ENCODE data around the gene RALGAPB. TPM values are rescaled to one million over a fixed set of nuclear protein-coding genes. Genes with fewer than 3 reads are reported as not detected.
"Not testable (repeated sequence)": the region's sequence is repeated elsewhere in the genome, so short reads cannot be mapped to it uniquely, and the experiment has no call there.

The RALGAPB gene
- total and polyA plus RNA-seq, 4 donors = 32.8 to 53.6 (median 36.2) TPM

- Histone ChIP-seq H3K27ac (ENCODE audit: low read depth, low read length) (no peak overlapping the region), H3K4me1 (ENCODE audit: control insufficient read depth, insufficient read depth, low read length) (no peaks in the 10 kb centered on the region), H3K9me3 (ENCODE audit: control insufficient read depth, insufficient read depth, low read length) (no peaks in the 10 kb centered on the region), H3K4me3 (ENCODE audit: low read depth, low read length) (no peak overlapping the region), H3K27me3 (ENCODE audit: control insufficient read depth, insufficient read depth, low read length) (no peaks in the 10 kb centered on the region), H3K36me3 (ENCODE audit: control insufficient read depth, insufficient read depth, low read length) (peaks cover 16% of the 10 kb centered on the region)
- 94% methylated on average over 4 of the region's 13 CpGs for WGBS (ENCODE audit: insufficient coverage)
- no peak for DNase-seq (ENCODE audit: low read depth in 4 of 6, low spot score in 6 of 6)
Observed at GRCh38 chr20:38454556-38455473, 17.8 kb upstream of the RALGAPB start.

- Histone ChIP-seq H3K4me1 (ENCODE audit: control insufficient read depth, insufficient read depth, low read length) (no peaks in the 10 kb centered on the region), H3K4me3 (ENCODE audit: low read depth, low read length) (no peak overlapping the region), H3K27me3 (ENCODE audit: control insufficient read depth, insufficient read depth, low read length) (no peaks in the 10 kb centered on the region), H3K27ac (ENCODE audit: low read depth, low read length) (no peak overlapping the region), H3K9me3 (ENCODE audit: control insufficient read depth, insufficient read depth, low read length) (no peaks in the 10 kb centered on the region), H3K36me3 (ENCODE audit: control insufficient read depth, insufficient read depth, low read length) (no peaks in the 10 kb centered on the region)
- WGBS (ENCODE audit: insufficient coverage) = 100% methylated on average over 1 of the region's 5 CpGs
- no peak for DNase-seq (ENCODE audit: low read depth in 4 of 6, low spot score in 6 of 6)
Observed at GRCh38 chr20:38458314-38458713, 14.3 kb upstream of the RALGAPB start.

GRCh38 chr20:38460040-38460623 lies 12.5 kb upstream of the RALGAPB start:
- H3K4me3 ChIP-seq (ENCODE audit: low read depth, low read length) = no peak overlapping the region
- H3K9me3 ChIP-seq (ENCODE audit: control insufficient read depth, insufficient read depth, low read length) = no peaks in the 10 kb centered on the region
- H3K27ac ChIP-seq (ENCODE audit: low read depth, low read length) = no peak overlapping the region
- peak in 2 of 6 donors; percentile 46 to 56 for DNase-seq (ENCODE audit: low read depth in 4 of 6, low spot score in 6 of 6)
- H3K27me3 ChIP-seq (ENCODE audit: control insufficient read depth, insufficient read depth, low read length) = no peaks in the 10 kb centered on the region
- no peaks in the 10 kb centered on the region for H3K4me1 ChIP-seq (ENCODE audit: control insufficient read depth, insufficient read depth, low read length)
- H3K36me3 ChIP-seq (ENCODE audit: control insufficient read depth, insufficient read depth, low read length) = no peaks in the 10 kb centered on the region
- WGBS (ENCODE audit: insufficient coverage) = 60% methylated on average over 3 of the region's 5 CpGs

- not testable (repeated sequence) for H3K4me1 ChIP-seq (ENCODE audit: control insufficient read depth, insufficient read depth, low read length); H3K36me3 ChIP-seq (ENCODE audit: control insufficient read depth, insufficient read depth, low read length); DNase-seq (ENCODE audit: low read depth in 4 of 6, low spot score in 6 of 6); H3K27ac ChIP-seq (ENCODE audit: low read depth, low read length); H3K9me3 ChIP-seq (ENCODE audit: control insufficient read depth, insufficient read depth, low read length); H3K4me3 ChIP-seq (ENCODE audit: low read depth, low read length); H3K27me3 ChIP-seq (ENCODE audit: control insufficient read depth, insufficient read depth, low read length)
- WGBS (ENCODE audit: insufficient coverage) = no CpG with 5 or more reads among the region's 2 CpGs
Observed at GRCh38 chr20:38460631-38461030, 12.0 kb upstream of the RALGAPB start.

- not testable (repeated sequence) for H3K36me3 ChIP-seq (ENCODE audit: control insufficient read depth, insufficient read depth, low read length); H3K4me3 ChIP-seq (ENCODE audit: low read depth, low read length); H3K9me3 ChIP-seq (ENCODE audit: control insufficient read depth, insufficient read depth, low read length); H3K27me3 ChIP-seq (ENCODE audit: control insufficient read depth, insufficient read depth, low read length); DNase-seq (ENCODE audit: low read depth in 4 of 6, low spot score in 6 of 6); H3K4me1 ChIP-seq (ENCODE audit: control insufficient read depth, insufficient read depth, low read length); H3K27ac ChIP-seq (ENCODE audit: low read depth, low read length)
- no CpG with 5 or more reads among the region's 33 CpGs for WGBS (ENCODE audit: insufficient coverage)
Observed at GRCh38 chr20:38461167-38461566, 11.5 kb upstream of the RALGAPB start.

GRCh38 chr20:38461569-38461968 lies 11.1 kb upstream of the RALGAPB start:
- H3K9me3 ChIP-seq (ENCODE audit: control insufficient read depth, insufficient read depth, low read length); H3K4me1 ChIP-seq (ENCODE audit: control insufficient read depth, insufficient read depth, low read length); H3K27me3 ChIP-seq (ENCODE audit: control insufficient read depth, insufficient read depth, low read length); H3K27ac ChIP-seq (ENCODE audit: low read depth, low read length); DNase-seq (ENCODE audit: low read depth in 4 of 6, low spot score in 6 of 6); H3K36me3 ChIP-seq (ENCODE audit: control insufficient read depth, insufficient read depth, low read length); H3K4me3 ChIP-seq (ENCODE audit: low read depth, low read length): not testable (repeated sequence)
- WGBS (ENCODE audit: insufficient coverage) = 91% methylated on average over 7 of the region's 30 CpGs

GRCh38 chr20:38466171-38466570 lies 6.5 kb upstream of the RALGAPB start:
- Histone ChIP-seq H3K27ac (ENCODE audit: low read depth, low read length) (no peak overlapping the region), H3K27me3 (ENCODE audit: control insufficient read depth, insufficient read depth, low read length) (peaks cover 6% of the 10 kb centered on the region), H3K4me1 (ENCODE audit: control insufficient read depth, insufficient read depth, low read length) (no peaks in the 10 kb centered on the region), H3K4me3 (ENCODE audit: low read depth, low read length) (no peak overlapping the region), H3K9me3 (ENCODE audit: control insufficient read depth, insufficient read depth, low read length) (no peaks in the 10 kb centered on the region), H3K36me3 (ENCODE audit: control insufficient read depth, insufficient read depth, low read length) (no peaks in the 10 kb centered on the region)
- 56% methylated on average over 1 of the region's 2 CpGs for WGBS (ENCODE audit: insufficient coverage)
- no peak for DNase-seq (ENCODE audit: low read depth in 4 of 6, low spot score in 6 of 6)

GRCh38 chr20:38466983-38467382 lies 5.7 kb upstream of the RALGAPB start:
- Histone ChIP-seq H3K27me3 (ENCODE audit: control insufficient read depth, insufficient read depth, low read length) (peaks cover 6% of the 10 kb centered on the region), H3K27ac (ENCODE audit: low read depth, low read length) (no peak overlapping the region), H3K36me3 (ENCODE audit: control insufficient read depth, insufficient read depth, low read length) (no peaks in the 10 kb centered on the region), H3K4me3 (ENCODE audit: low read depth, low read length) (no peak overlapping the region), H3K9me3 (ENCODE audit: control insufficient read depth, insufficient read depth, low read length) (no peaks in the 10 kb centered on the region), H3K4me1 (ENCODE audit: control insufficient read depth, insufficient read depth, low read length) (no peaks in the 10 kb centered on the region)
- WGBS (ENCODE audit: insufficient coverage) = 90% methylated on average over 2 of the region's 3 CpGs
- no peak for DNase-seq (ENCODE audit: low read depth in 4 of 6, low spot score in 6 of 6)

- no peak overlapping the region for H3K4me3 ChIP-seq (ENCODE audit: low read depth, low read length)
- H3K4me1 ChIP-seq (ENCODE audit: control insufficient read depth, insufficient read depth, low read length) = peaks cover 12% of the 10 kb centered on the region
- no peaks in the 10 kb centered on the region for H3K9me3 ChIP-seq (ENCODE audit: control insufficient read depth, insufficient read depth, low read length)
- peaks cover 6% of the 10 kb centered on the region for H3K27me3 ChIP-seq (ENCODE audit: control insufficient read depth, insufficient read depth, low read length)
- H3K36me3 ChIP-seq (ENCODE audit: control insufficient read depth, insufficient read depth, low read length) = no peaks in the 10 kb centered on the region
- no peak overlapping the region for H3K27ac ChIP-seq (ENCODE audit: low read depth, low read length)
- no peak for DNase-seq (ENCODE audit: low read depth in 4 of 6, low spot score in 6 of 6)
- no CpG with 5 or more reads among the region's 1 CpG for WGBS (ENCODE audit: insufficient coverage)
Observed at GRCh38 chr20:38471245-38471644, 1.4 kb upstream of the RALGAPB start.

All from spinal cord (tissue), 10 donors.